Parathyroid adenoma (tissue), 2 donors: ENCODE data around the gene ZNF469.
"Not testable (repeated sequence)": the region's sequence is repeated elsewhere in the genome, so short reads cannot be mapped to it uniquely, and the experiment has no call there.

Experiments used
- H2AFZ ChIP-seq: fragments of 300-600 bp; sonication (generic); one replicate; pipeline ENCODE4 v1.7.0; 2017; ENCODE audit warnings: antibody characterized with exemption, mild to moderate bottlenecking
- H3K27ac ChIP-seq: fragments of 300-600 bp; sonication (generic); one replicate; pipeline ENCODE4 v1.7.0; 2017
- H3K27me3 ChIP-seq: fragments of 300-600 bp; sonication (generic); one replicate; pipeline ENCODE4 v1.7.0; 2017; ENCODE audit warnings: low read length; ENCODE audit not compliant: control insufficient read depth, insufficient read depth
- H3K36me3 ChIP-seq: fragments of 300-600 bp; sonication (generic); one replicate; pipeline ENCODE4 v1.7.0; 2017; ENCODE audit warnings: low read length; ENCODE audit not compliant: control insufficient read depth, insufficient read depth
- H3K4me1 ChIP-seq: fragments of 300-600 bp; sonication (generic); one replicate; pipeline ENCODE4 v1.7.0; 2017; ENCODE audit warnings: control low read depth
- H3K4me2 ChIP-seq: fragments of 300-600 bp; sonication (generic); one replicate; pipeline ENCODE4 v1.7.0; 2017; ENCODE audit warnings: low read length
- H3K4me3 ChIP-seq: fragments of 300-600 bp; sonication (generic); one replicate; pipeline ENCODE4 v1.7.0; 2017; ENCODE audit warnings: low read depth, low read length
- H3K79me2 ChIP-seq: fragments of 300-600 bp; sonication (generic); one replicate; pipeline ENCODE4 v1.7.0; 2017; ENCODE audit warnings: control low read depth
- H3K9ac ChIP-seq: fragments of 300-600 bp; sonication (generic); one replicate; pipeline ENCODE4 v1.7.0; 2017; ENCODE audit warnings: mild to moderate bottlenecking
- H3K9me3 ChIP-seq: fragments of 300-600 bp; sonication (generic); one replicate; pipeline ENCODE4 v1.7.0; 2017; ENCODE audit warnings: low read length; ENCODE audit not compliant: control insufficient read depth
- CTCF ChIP-seq: fragments of 300-600 bp; sonication (generic); IDR thresholded peaks from one replicate; pipeline ENCODE4 v1.7.0; 2017; ENCODE audit warnings: antibody characterized with exemption, mild to moderate bottlenecking
- donor health status: primary hyperparathyroidism.

Gene ZNF469

DNA sequence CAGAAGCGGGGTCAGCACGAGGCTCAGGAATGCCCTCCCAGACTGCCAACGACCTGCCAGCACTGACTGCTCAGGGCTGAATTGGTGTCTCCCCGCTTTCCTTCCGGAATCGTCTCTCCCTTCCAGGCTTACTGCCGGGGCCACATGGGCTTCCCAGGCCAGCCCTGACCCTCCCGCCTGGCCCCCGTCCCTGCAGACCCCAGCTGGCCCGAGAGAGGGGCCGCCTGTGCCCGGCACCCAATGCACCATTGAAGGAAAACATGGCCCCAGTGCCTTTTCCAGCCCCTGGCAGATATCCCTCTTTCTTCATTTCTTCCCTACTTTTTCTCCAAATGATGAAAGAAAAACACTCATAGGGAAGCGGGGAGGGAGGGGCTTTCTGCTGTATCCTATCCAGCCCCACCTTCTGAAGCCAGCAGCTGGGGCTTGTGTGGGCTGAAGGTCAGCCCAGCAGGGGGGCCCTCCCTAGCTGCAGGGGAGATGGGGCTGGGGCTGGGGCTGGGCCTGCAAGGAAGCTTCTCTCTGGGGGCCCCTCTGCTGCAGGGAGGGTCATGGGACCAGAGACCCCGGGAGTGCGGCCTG lies 25.9 kb downstream of the ZNF469 start:
- H3K36me3 ChIP-seq, result no peaks in the 10 kb centered on the region

DNA sequence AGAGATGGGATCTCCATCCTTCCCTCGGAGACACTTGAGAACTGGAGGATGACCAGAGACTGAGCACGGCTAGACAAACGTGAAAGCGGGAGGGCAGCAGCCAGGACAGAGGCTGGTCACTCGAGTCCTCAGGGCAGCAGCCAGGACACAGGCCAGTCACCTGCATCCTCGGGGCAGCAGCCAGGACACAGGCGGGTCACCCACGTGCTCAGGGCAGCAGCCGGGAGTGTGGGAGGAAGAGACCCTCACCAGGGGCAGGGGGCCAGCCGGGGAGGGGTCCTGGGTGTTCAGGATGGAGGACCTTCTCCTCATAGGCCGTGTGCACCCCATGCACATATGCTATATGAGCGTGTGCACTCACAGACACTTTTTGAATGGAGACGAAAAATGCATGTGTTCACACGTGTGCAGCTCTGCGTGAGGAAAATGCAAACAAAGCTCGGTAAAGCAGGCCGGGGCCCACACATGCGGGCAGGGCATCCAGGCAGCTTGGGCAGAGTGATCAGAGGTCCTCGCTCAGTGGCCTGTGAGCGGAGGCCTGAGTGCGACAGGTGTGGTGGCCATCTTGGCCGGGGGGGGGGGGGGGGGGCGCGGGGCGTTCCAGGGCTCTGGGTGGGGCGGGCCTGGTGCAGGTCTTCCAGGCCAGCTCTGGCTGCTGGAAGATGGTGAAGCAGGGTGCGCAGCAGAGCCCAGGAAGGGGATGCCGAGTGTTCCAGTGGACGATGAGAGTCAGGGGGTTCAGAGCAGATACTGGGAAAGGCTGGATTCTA lies 26.7 kb downstream of the ZNF469 start:
- Histone ChIP-seq H3K4me2 (no peak overlapping the region), H3K4me1 (no peaks in the 10 kb centered on the region), H2AFZ (no peak overlapping the region), H3K9me3 (no peaks in the 10 kb centered on the region), H3K79me2 (no peaks in the 10 kb centered on the region), H3K27me3 (no peaks in the 10 kb centered on the region), H3K9ac (no peak overlapping the region), H3K36me3 (no peaks in the 10 kb centered on the region), H3K27ac (no peak overlapping the region), H3K4me3 (no peak overlapping the region)
- no peak for TF ChIP-seq CTCF

More for the DNA sequence above, 25.9 kb downstream of the ZNF469 start:
- H3K79me2 ChIP-seq, result no peaks in the 10 kb centered on the region
- no peak overlapping the region for H2AFZ ChIP-seq
- no peaks in the 10 kb centered on the region for H3K9me3 ChIP-seq
- H3K9ac ChIP-seq, result no peak overlapping the region
- no peak overlapping the region for H3K4me2 ChIP-seq
- no peaks in the 10 kb centered on the region for H3K27me3 ChIP-seq
- H3K27ac ChIP-seq, result no peak overlapping the region
- no peak for TF ChIP-seq CTCF
- H3K4me3 ChIP-seq, result no peak overlapping the region
- H3K4me1 ChIP-seq, result no peaks in the 10 kb centered on the region

DNA sequence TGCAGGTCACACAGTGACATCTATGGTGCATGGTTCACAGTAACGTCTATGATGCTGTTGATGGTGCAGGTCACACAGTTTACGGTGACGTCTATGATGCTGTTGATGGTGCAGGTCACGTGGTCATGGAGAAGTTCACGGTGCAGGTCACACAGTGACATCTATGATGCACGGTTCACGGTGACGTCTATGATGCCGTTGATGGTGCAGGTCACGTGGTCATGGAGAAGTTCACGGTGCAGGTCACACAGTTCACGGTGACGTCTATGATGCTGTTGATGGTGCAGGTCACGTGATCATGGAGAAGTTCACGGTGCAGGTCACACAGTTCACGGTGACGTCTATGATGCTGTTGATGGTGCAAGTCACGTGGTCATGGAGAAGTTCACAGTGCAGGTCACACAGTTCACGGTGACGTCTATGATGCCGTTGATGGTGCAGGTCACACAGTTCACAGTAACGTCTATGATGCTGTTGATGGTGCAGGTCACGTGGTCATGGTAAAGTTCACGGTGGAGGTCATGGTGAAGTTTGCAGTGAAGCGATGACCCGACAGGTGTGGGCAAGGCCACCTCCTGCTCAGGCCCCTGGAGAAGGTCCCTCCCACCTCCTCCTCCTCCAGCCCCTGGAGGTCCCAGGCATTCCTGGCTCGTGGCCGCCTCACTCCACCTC lies 27.7 kb downstream of the ZNF469 start:
- not testable (repeated sequence) for H2AFZ ChIP-seq, H3K9ac ChIP-seq, H3K79me2 ChIP-seq, H3K27me3 ChIP-seq, H3K4me3 ChIP-seq, H3K9me3 ChIP-seq, H3K27ac ChIP-seq, H3K36me3 ChIP-seq, H3K4me1 ChIP-seq, H3K4me2 ChIP-seq

GRCh38 chr16:88411951-88412576 lies 29.3 kb downstream of the ZNF469 start:
- no peaks in the 10 kb centered on the region for H3K9me3 ChIP-seq
- H3K4me1 ChIP-seq, result no peaks in the 10 kb centered on the region

More at GRCh38 chr16:88411951-88412576, 29.3 kb downstream of the ZNF469 start:
- Histone ChIP-seq H2AFZ (no peak overlapping the region), H3K36me3 (no peaks in the 10 kb centered on the region), H3K9ac (no peak overlapping the region), H3K4me2 (no peak overlapping the region), H3K27me3 (no peaks in the 10 kb centered on the region), H3K79me2 (no peaks in the 10 kb centered on the region), H3K27ac (no peak overlapping the region), H3K4me3 (no peak overlapping the region)
- no peak for TF ChIP-seq CTCF
